Measurements from ENCODE around the gene PDZRN4.
"Not testable (repeated sequence)": the region's sequence is repeated elsewhere in the genome, so short reads cannot be mapped to it uniquely, and the experiment has no call there.

The PDZRN4 gene

GRCh38 chr12:41188841-41189394, 798 bp downstream of the PDZRN4 start:
- DNase-seq (ENCODE audit: low read depth in 1 of 2, low spot score in 1 of 2) = no peak

DNA sequence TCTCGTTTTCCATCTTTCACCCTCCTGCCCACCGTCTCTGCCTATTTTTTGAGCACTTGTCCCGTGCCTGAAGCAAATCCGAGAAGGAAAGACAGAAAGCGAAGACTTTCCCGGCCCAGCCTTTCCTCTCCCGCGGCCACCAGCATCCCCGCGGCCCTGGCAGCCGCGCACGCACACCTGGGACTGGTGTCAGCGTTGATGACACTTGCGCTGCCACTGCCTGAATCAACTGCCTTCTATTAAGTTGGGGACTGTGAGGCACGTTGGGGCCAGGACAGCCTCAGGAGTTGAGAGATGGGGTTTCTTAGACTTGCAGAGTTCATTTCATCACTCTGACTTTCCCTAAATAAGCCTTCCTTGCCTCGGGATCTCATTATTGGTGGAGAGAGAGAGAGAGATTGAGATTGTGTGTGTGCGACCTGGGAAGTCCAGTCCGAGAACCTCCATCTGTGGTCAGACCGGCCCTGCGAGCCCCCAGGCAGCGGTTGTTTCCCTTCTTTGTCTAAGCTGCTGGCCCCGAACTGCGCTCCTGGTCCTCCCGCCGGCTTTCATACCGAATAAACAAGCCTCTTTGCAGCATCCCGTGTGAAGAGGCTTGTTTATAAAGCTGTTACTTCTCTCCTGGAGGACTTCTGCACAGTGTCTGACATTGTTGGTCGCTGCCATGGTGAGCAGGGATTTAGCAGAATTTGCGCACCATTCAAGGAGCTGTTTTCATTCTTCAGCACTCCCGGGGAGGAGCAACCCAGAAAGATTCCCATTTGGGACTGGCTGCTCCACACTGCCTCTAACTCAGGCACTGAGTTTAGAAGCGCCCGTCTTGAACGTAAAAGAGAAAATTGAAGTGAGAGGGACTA, 1.5 kb downstream of the PDZRN4 start:
- H3K4me3 ChIP-seq (replicated peaks; ENCODE audit: insufficient read depth, low read length) = no peak overlapping the region
- no peak for DNase-seq (ENCODE audit: low read depth in 1 of 2, low spot score in 1 of 2)
- no peak overlapping the region for H3K27ac ChIP-seq (replicated peaks)
- peaks cover 41% of the 10 kb centered on the region for H3K27me3 ChIP-seq (ENCODE audit: insufficient read depth, poor library complexity, severe bottlenecking)
- TF ChIP-seq SPI1 (IDR thresholded peaks at IDR 0.05; ENCODE audit: borderline replicate concordance, low read depth) (no peak), REST (IDR thresholded peaks at IDR 0.05; ENCODE audit: insufficient replicate concordance, low read depth) (no peak), POLR2AphosphoS5 (IDR thresholded peaks at IDR 0.05; ENCODE audit: low read depth) (no peak), GABPA (IDR thresholded peaks at IDR 0.05; ENCODE audit: low read depth) (no peak), CTCF (IDR thresholded peaks at IDR 0.05; ENCODE audit: insufficient read depth, low read length) (no peak)

More at GRCh38 chr12:41188841-41189394, 798 bp downstream of the PDZRN4 start:
- Histone ChIP-seq H3K27ac (replicated peaks) (no peak overlapping the region), H3K4me3 (replicated peaks; ENCODE audit: insufficient read depth, low read length) (no peak overlapping the region), H3K27me3 (ENCODE audit: insufficient read depth, poor library complexity, severe bottlenecking) (peaks cover 41% of the 10 kb centered on the region)
- TF ChIP-seq POLR2AphosphoS5 (IDR thresholded peaks at IDR 0.05; ENCODE audit: low read depth) (no peak), REST (IDR thresholded peaks at IDR 0.05; ENCODE audit: insufficient replicate concordance, low read depth) (no peak)

GRCh38 chr12:41190338-41190737, 2.2 kb downstream of the PDZRN4 start:
- Histone ChIP-seq H3K27ac (replicated peaks) (no peak overlapping the region), H3K4me3 (replicated peaks; ENCODE audit: insufficient read depth, low read length) (no peak overlapping the region), H3K27me3 (ENCODE audit: insufficient read depth, poor library complexity, severe bottlenecking) (peaks cover 41% of the 10 kb centered on the region)
- no peak for TF ChIP-seq GABPA (IDR thresholded peaks at IDR 0.05; ENCODE audit: low read depth)
- no peak for TF ChIP-seq POLR2AphosphoS5 (IDR thresholded peaks at IDR 0.05; ENCODE audit: low read depth)
- TF ChIP-seq CTCF (IDR thresholded peaks at IDR 0.05; ENCODE audit: insufficient read depth, low read length) = no peak
- TF ChIP-seq REST (IDR thresholded peaks at IDR 0.05; ENCODE audit: insufficient replicate concordance, low read depth) = no peak
- TF ChIP-seq SPI1 (IDR thresholded peaks at IDR 0.05; ENCODE audit: borderline replicate concordance, low read depth) = no peak
- no peak for DNase-seq (ENCODE audit: low read depth in 1 of 2, low spot score in 1 of 2)

DNA sequence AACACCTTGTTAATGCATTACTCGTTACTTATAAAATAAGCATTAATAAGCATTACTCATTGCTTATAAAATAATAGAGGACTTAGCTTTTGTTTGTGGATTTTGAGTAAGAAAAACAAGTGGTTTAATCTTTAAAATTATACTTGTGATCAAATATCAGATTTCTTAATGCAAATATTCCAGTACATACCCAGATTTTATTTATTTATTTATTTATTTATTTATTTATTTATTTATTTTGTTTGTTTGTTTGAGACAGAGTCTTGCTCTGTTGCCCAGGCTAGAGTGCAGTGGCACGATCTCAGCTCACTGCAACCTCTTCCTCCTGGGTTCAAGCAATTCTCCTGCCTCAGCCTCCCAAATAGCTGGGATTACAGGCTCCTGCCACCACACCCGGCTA, 3.4 kb downstream of the PDZRN4 start:
- not testable (repeated sequence) for H3K4me3 ChIP-seq (replicated peaks; ENCODE audit: insufficient read depth, low read length); H3K27ac ChIP-seq (replicated peaks); DNase-seq (ENCODE audit: low read depth in 1 of 2, low spot score in 1 of 2)
- H3K27me3 ChIP-seq (ENCODE audit: insufficient read depth, poor library complexity, severe bottlenecking) = peaks cover 41% of the 10 kb centered on the region
